GM18505 (cell line): ENCODE results near the gene TAS2R16.

Experiments used
- ATAC-seq: cut with Tn5 transposase; IDR thresholded peaks from one replicate; pipeline ENCODE4 v1.9.1; 2021; ENCODE audit not compliant: unreplicated experiment
- POLR2A ChIP-seq: IDR thresholded peaks from 4 replicates; pipeline ENCODE4 v1.6.1; 2011; ENCODE audit warnings: borderline replicate concordance; ENCODE audit not compliant: insufficient read depth, insufficient read length; ENCODE audit errors: extremely low read depth

TAS2R16 gene

DNA sequence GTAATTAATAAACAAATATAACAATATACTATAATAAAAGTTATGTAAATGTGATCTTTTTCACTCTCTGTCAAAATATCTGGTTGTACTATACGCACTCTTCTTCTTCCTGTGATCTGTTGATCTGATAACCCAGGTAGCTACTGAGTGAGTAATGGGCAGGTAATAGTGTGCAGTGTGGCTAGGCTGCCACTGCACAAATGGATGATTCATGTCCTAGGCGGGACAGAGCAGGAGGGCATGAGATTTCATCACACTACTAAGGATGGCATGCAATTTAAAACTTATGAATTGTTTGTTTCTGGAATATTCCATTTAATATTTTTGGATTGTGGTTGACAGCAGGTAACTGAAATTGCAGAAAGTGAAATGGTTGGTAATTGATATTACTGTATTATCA, 44.5 kb downstream of the TAS2R16 start:
- ATAC-seq = no peak
- no peak for TF ChIP-seq POLR2A

DNA sequence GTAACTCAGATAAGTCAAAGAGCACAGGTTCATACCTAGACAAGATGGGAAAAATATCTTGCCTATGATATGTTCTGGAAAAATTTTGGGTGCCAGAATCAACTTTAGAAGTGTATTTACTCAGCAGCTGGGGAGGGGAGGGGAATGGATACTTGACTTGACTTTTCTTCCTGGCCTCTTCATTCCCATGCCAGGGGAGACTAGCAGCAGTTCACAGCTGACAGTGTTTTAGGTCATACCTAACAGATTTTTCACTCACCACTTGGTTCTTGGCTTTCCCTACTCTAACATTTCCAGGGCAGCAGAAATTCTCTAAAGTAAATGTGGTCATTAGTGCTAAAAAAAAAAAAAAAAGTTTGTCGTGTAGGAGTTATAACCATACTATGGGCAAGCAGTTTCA, 46.3 kb downstream of the TAS2R16 start:
- TF ChIP-seq POLR2A = no peak
- no peak for ATAC-seq
